ENCODE results near the gene RNF144A.

- no peak for TF ChIP-seq CTCF (IDR thresholded peaks at IDR 0.05 in 8 of 11, conservative IDR thresholded peaks at IDR 0.05 in 3 of 11)
- TF ChIP-seq POLR2A (IDR thresholded peaks at IDR 0.05) = no peak
- no peak for TF ChIP-seq POLR2AphosphoS5 (IDR thresholded peaks at IDR 0.05)
Measured at GRCh38 chr2:7071154-7071553, 153.9 kb downstream of the RNF144A start.
